ENCODE measurements around the gene MSH5. TPM values are rescaled to one million over a fixed set of nuclear protein-coding genes. Genes with fewer than 3 reads are reported as not detected.
A peak's percentile ranks its signal among the peaks of the same experiment; 100 is the strongest.

MSH5 gene
- total RNA-seq, 1 donor from 2014 or later, result 45.0 TPM

GRCh38 chr6:31750411-31751022 is 10.7 kb downstream of the MSH5 start:
- peak overlapping the region; percentile 52 for H3K27ac Mint-ChIP-seq
- peaks cover 4% of the 10 kb centered on the region for H3K4me1 Mint-ChIP-seq (ENCODE audit: low read depth)
- no peaks in the 10 kb centered on the region for H3K9me3 Mint-ChIP-seq (ENCODE audit: low read depth)
- peaks cover 4% of the 10 kb centered on the region for H3K36me3 Mint-ChIP-seq (ENCODE audit: insufficient read depth)
- DNase-seq (ENCODE audit: low spot score, unreplicated experiment), result no peak
- H3K4me3 Mint-ChIP-seq (ENCODE audit: low read depth), result no peak overlapping the region
- H3K27me3 Mint-ChIP-seq, result no peaks in the 10 kb centered on the region
- TF ChIP-seq, protein P1, sequence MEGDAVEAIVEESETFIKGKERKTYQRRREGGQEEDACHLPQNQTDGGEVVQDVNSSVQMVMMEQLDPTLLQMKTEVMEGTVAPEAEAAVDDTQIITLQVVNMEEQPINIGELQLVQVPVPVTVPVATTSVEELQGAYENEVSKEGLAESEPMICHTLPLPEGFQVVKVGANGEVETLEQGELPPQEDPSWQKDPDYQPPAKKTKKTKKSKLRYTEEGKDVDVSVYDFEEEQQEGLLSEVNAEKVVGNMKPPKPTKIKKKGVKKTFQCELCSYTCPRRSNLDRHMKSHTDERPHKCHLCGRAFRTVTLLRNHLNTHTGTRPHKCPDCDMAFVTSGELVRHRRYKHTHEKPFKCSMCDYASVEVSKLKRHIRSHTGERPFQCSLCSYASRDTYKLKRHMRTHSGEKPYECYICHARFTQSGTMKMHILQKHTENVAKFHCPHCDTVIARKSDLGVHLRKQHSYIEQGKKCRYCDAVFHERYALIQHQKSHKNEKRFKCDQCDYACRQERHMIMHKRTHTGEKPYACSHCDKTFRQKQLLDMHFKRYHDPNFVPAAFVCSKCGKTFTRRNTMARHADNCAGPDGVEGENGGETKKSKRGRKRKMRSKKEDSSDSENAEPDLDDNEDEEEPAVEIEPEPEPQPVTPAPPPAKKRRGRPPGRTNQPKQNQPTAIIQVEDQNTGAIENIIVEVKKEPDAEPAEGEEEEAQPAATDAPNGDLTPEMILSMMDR (IDR thresholded peaks at IDR 0.05; ENCODE audit: unreplicated experiment), result no peak

DNA sequence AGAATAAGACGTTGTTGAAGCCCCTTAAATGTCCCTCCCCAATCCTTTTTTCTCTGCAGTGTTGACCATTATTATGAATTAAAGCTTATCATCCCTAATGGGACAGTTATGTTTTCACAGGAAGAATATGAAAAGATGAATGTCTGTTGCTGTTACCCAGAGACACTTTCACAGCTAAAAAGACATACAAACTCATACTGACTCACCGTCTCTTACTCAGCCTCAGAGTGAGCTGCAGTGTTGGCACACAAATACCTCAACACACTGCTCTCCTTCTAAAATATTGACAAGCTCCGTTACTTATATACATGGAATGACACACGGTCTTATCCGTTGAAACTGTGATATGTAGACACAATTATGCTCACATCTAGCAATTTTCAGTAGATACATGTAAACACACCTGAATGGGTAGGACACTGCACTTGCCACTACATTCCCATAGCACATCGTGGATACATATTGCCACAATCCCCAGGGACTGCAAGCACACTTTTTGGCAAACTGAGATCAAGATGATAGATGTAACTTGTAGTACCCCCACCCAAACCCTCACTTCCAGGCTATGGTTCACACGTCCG is 13.0 kb downstream of the MSH5 start:
- no peak overlapping the region for H3K27ac Mint-ChIP-seq
- H3K4me3 Mint-ChIP-seq (ENCODE audit: low read depth), result no peak overlapping the region
- H3K27me3 Mint-ChIP-seq, result no peaks in the 10 kb centered on the region
- peaks cover 2% of the 10 kb centered on the region for H3K36me3 Mint-ChIP-seq (ENCODE audit: insufficient read depth)
- TF ChIP-seq, protein P1 (IDR thresholded peaks at IDR 0.05; ENCODE audit: unreplicated experiment), result no peak
- H3K4me1 Mint-ChIP-seq (ENCODE audit: low read depth), result peaks cover 4% of the 10 kb centered on the region
- no peaks in the 10 kb centered on the region for H3K9me3 Mint-ChIP-seq (ENCODE audit: low read depth)
- no peak for DNase-seq (ENCODE audit: low spot score, unreplicated experiment)

GRCh38 chr6:31758281-31758680 is 18.5 kb downstream of the MSH5 start:
- Mint-ChIP-seq H3K27ac (no peak overlapping the region), H3K9me3 (ENCODE audit: low read depth) (no peaks in the 10 kb centered on the region), H3K4me1 (ENCODE audit: low read depth) (no peaks in the 10 kb centered on the region), H3K4me3 (ENCODE audit: low read depth) (no peak overlapping the region), H3K36me3 (ENCODE audit: insufficient read depth) (peaks cover 3% of the 10 kb centered on the region), H3K27me3 (no peaks in the 10 kb centered on the region)
- DNase-seq (ENCODE audit: low spot score, unreplicated experiment), result no peak
- TF ChIP-seq, protein P1 (IDR thresholded peaks at IDR 0.05; ENCODE audit: unreplicated experiment), result no peak

GRCh38 chr6:31760790-31761189 is 21.0 kb downstream of the MSH5 start:
- H3K4me3 Mint-ChIP-seq (ENCODE audit: low read depth), result no peak overlapping the region

DNA sequence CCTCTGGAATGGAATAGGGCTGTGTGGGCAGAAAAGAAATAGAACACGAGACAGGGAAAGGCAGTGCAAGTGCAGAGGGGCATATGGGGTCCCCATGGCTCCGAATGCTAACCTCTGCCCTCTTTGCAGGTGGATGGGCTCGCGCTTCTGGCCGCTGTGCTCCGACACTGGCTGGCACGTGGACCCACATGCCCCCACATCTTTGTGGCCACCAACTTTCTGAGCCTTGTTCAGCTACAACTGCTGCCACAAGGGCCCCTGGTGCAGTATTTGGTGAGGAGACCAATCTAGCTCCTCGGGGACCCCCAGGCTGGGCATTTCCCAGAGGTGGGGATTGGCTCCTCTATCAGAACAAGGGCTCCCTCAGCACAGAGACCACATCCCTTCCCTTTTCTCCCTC is 21.5 kb downstream of the MSH5 start:
- Mint-ChIP-seq H3K4me1 (ENCODE audit: low read depth) (no peaks in the 10 kb centered on the region), H3K36me3 (ENCODE audit: insufficient read depth) (peaks cover 3% of the 10 kb centered on the region), H3K9me3 (ENCODE audit: low read depth) (no peaks in the 10 kb centered on the region), H3K27me3 (no peaks in the 10 kb centered on the region), H3K4me3 (ENCODE audit: low read depth) (no peak overlapping the region), H3K27ac (no peak overlapping the region)
- no peak for DNase-seq (ENCODE audit: low spot score, unreplicated experiment)
- TF ChIP-seq, protein P1 (IDR thresholded peaks at IDR 0.05; ENCODE audit: unreplicated experiment), result no peak

More at GRCh38 chr6:31760790-31761189, 21.0 kb downstream of the MSH5 start:
- DNase-seq (ENCODE audit: low spot score, unreplicated experiment), result no peak
- no peaks in the 10 kb centered on the region for H3K27me3 Mint-ChIP-seq
- no peaks in the 10 kb centered on the region for H3K9me3 Mint-ChIP-seq (ENCODE audit: low read depth)
- H3K27ac Mint-ChIP-seq, result no peak overlapping the region
- TF ChIP-seq, protein P1 (IDR thresholded peaks at IDR 0.05; ENCODE audit: unreplicated experiment), result no peak
- H3K4me1 Mint-ChIP-seq (ENCODE audit: low read depth), result no peaks in the 10 kb centered on the region
- peaks cover 3% of the 10 kb centered on the region for H3K36me3 Mint-ChIP-seq (ENCODE audit: insufficient read depth)

All from progenitor cell of endocrine pancreas (in vitro differentiated cells).